Measurements from ENCODE around the gene KIF3A.

DNA sequence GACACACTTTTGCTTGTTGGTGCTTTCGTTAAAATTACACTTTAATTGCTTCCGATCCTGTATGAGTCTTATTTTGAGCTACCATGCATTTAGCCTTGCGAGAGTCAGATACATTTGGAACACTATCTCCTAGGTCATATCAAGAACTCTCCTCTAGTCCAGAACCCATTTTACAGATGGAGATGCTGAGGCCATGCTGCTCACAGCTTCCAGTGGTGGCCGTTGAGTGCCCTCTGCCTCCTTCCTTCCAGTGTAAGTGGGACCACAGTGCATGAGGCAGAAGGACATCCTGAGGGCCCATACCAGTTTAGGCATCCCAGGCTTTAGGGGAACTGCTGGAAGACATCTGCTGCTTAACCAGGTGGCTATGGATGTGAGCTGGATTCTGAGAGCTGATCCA, 16.8 kb upstream of the KIF3A start:
- TF ChIP-seq EZH2phosphoT487 (IDR thresholded peaks at IDR 0.05; ENCODE audit: borderline replicate concordance, low read length) = no peak
- TF ChIP-seq CTCF (IDR thresholded peaks at IDR 0.05; ENCODE audit: low read depth, low read length, poor library complexity, severe bottlenecking) = no peak
